Cerebellar cortex (tissue), 1 donor: ENCODE data around the gene MRPL18.

ENCODE experiments used
- DNase-seq: peaks from one replicate; pipeline ENCODE4 v3.0.0-alpha.2; 2015; ENCODE audit warnings: low spot score

MRPL18 gene

DNA sequence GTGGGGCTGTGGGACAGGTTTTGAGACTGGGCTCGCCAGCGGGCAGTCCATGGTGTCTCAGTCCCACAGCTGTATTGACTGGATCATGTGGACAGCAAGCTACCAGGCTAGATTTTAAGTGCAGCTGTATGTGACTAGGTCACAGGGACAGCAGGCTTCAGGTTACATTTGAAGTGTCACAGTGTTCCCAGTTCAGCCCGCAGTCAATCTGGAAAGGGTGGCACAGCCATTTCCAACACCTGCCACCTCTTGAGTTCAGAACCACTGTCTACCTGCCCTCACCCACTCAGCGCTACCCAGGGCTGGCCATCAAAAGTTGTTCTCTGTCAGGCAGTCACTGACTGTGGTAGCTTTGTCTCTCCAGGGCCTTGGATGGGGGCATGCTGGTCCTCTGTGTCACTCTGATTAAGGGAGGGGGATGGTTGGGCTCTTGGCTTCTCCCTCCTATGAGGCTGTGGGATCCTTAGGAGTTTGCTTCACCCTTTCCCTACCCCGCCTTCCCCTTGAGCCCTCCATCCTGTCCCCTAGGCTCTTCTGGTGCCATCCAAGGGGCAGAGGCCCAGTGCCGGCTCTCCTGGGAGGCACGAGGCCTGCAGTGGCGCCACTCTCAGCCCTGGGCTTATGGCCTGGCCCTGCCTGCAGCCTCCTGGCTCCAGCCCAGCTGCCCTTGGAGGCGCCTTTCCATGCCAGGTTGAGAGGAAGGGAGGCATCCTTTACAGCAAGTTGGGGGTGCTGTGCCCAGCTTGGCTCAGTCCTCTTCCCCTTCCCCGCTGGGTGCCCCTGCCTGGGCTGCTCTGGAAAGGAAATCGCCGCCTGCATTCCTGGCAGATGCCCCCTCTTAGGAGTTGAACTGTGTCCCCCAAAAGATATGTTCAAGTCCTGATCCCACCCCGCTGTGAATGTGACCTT lies 54.7 kb downstream of the MRPL18 start:
- no peak for DNase-seq
